HG02623 (cell line): ENCODE results near the gene DNAH3.
"Not testable (repeated sequence)": the region's sequence is repeated elsewhere in the genome, so short reads cannot be mapped to it uniquely, and the experiment has no call there.

ENCODE experiments used
- ATAC-seq: cut with Tn5 transposase; IDR thresholded peaks from one replicate; pipeline ENCODE4 v1.9.1; 2021; ENCODE audit warnings: moderate library complexity; ENCODE audit not compliant: unreplicated experiment

DNAH3 gene

GRCh38 chr16:21126518-21126917 lies 24.1 kb downstream of the DNAH3 start:
- no peak for ATAC-seq

GRCh38 chr16:21125191-21125590 lies 25.5 kb downstream of the DNAH3 start:
- no peak for ATAC-seq

- no peak for ATAC-seq
These were observed 29.6 kb downstream of the DNAH3 start for GRCh38 chr16:21120976-21121520.

- no peak for ATAC-seq
These were observed 33.1 kb downstream of the DNAH3 start for GRCh38 chr16:21117567-21117966.

- ATAC-seq: no peak
These were observed 34.4 kb downstream of the DNAH3 start for GRCh38 chr16:21116148-21116693.

- not testable (repeated sequence) for ATAC-seq
These were observed 35.1 kb downstream of the DNAH3 start for GRCh38 chr16:21115551-21115950.

GRCh38 chr16:21103941-21104860 lies 46.4 kb downstream of the DNAH3 start:
- no peak for ATAC-seq

GRCh38 chr16:21101631-21102420 lies 48.8 kb downstream of the DNAH3 start:
- ATAC-seq: no peak

- ATAC-seq: no peak
These were observed 50.2 kb downstream of the DNAH3 start for GRCh38 chr16:21100447-21100846.

- ATAC-seq: no peak
These were observed 53.5 kb downstream of the DNAH3 start for GRCh38 chr16:21097151-21097550.

GRCh38 chr16:21094719-21095118 lies 55.9 kb downstream of the DNAH3 start:
- not testable (repeated sequence) for ATAC-seq

- ATAC-seq: no peak
These were observed 57.7 kb downstream of the DNAH3 start for GRCh38 chr16:21092951-21093350.

- no peak for ATAC-seq
These were observed 61.8 kb downstream of the DNAH3 start for GRCh38 chr16:21088646-21089538.

- ATAC-seq: no peak
These were observed 62.5 kb downstream of the DNAH3 start for GRCh38 chr16:21088143-21088542.

GRCh38 chr16:21084631-21085225 lies 65.9 kb downstream of the DNAH3 start:
- ATAC-seq: no peak

- no peak for ATAC-seq
These were observed 66.8 kb downstream of the DNAH3 start for GRCh38 chr16:21083729-21084268.

GRCh38 chr16:21081329-21081728 lies 69.3 kb downstream of the DNAH3 start:
- ATAC-seq: no peak

GRCh38 chr16:21078563-21078962 lies 72.1 kb downstream of the DNAH3 start:
- ATAC-seq: no peak

GRCh38 chr16:21076186-21076883 lies 74.3 kb downstream of the DNAH3 start:
- no peak for ATAC-seq
